ENCODE data around the gene PBRM1. TPM values are rescaled to one million over a fixed set of nuclear protein-coding genes. Genes with fewer than 3 reads are reported as not detected.

Gene PBRM1
- total RNA-seq, 1 donor, result 74.3 TPM

DNA sequence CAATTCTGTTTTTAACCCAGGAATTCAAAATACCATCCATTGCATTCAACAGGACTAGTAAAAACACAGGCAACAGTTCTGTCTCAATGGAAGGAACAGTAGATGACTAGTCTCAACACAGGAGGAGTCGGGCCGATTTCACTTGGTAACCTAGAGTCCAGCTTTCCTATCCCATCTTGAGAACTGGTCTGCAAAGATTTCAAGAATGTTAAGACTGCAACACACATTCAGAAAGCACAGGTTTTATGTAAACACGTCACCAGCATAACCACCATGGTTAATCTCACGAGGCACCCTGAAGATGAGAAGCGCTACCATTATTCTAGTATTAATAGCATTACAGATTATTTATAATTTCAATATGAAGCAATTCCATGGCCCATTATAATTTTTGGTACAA, 127.3 kb downstream of the PBRM1 start:
- no peak for DNase-seq (ENCODE audit: low read depth)
- no peak for TF ChIP-seq CTCF (IDR thresholded peaks at IDR 0.05; ENCODE audit: insufficient read depth, low read depth, low read length)
- no peak overlapping the region for H3K4me3 ChIP-seq (ENCODE audit: low read depth, low read length)

DNA sequence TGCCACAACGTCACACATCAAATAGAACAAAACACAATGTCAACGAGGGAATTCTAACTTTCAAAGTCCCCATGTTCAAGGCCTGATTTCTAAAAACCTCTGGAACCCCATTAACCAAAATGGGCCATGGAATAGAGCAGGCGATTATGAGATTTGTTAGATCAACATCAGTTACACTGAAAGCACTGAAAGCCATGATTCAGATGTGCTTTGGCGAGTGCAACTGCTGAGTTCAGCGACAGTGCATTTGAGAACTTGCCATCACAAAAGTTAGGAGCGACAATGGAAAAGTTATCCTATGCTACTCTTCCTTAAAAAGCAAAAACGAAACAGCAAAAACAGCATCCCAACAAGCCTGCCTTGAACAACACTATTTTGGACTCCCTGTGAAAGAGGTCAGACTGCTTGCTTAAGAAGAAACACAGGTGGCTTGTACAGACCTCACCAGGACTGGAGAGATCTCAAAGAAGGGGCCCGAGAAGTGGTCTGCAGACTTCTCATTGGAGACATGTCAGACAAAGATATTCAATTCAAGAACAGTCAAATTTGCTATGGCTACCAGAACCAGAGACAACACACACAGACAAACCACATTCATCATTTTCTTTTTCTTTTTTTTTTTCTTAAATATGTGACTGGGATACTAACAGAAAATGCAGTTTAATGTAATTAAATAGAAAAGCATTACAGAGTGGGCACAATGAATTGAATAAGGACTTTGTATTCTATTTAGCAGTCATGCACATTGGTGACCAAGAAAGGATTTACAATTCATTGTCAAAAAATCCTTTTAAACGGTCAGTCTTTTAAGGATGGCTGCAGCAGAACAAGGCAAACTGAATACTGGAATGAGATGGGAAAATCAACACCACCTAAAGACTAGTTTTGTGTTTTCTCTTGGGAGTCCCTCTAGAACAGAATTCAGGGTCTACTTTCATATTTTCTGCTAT, 128.4 kb downstream of the PBRM1 start:
- DNase-seq (ENCODE audit: low read depth), result no peak
- no peak for TF ChIP-seq CTCF (IDR thresholded peaks at IDR 0.05; ENCODE audit: insufficient read depth, low read depth, low read length)
- H3K4me3 ChIP-seq (ENCODE audit: low read depth, low read length), result no peak overlapping the region

GRCh38 chr3:52555056-52555455, 130.7 kb downstream of the PBRM1 start:
- no peak overlapping the region for H3K4me3 ChIP-seq (ENCODE audit: low read depth, low read length)
- TF ChIP-seq CTCF (IDR thresholded peaks at IDR 0.05; ENCODE audit: insufficient read depth, low read depth, low read length), result no peak
- DNase-seq (ENCODE audit: low read depth), result no peak

GRCh38 chr3:52554026-52554755, 131.5 kb downstream of the PBRM1 start:
- no peak for TF ChIP-seq CTCF (IDR thresholded peaks at IDR 0.05; ENCODE audit: insufficient read depth, low read depth, low read length)
- H3K4me3 ChIP-seq (ENCODE audit: low read depth, low read length), result no peak overlapping the region
- DNase-seq (ENCODE audit: low read depth), result no peak

GRCh38 chr3:52552089-52552488, 133.6 kb downstream of the PBRM1 start:
- no peak for TF ChIP-seq CTCF (IDR thresholded peaks at IDR 0.05; ENCODE audit: insufficient read depth, low read depth, low read length)
- no peak overlapping the region for H3K4me3 ChIP-seq (ENCODE audit: low read depth, low read length)
- DNase-seq (ENCODE audit: low read depth), result no peak

GRCh38 chr3:52551118-52551517, 134.6 kb downstream of the PBRM1 start:
- DNase-seq (ENCODE audit: low read depth), result no peak
- no peak for TF ChIP-seq CTCF (IDR thresholded peaks at IDR 0.05; ENCODE audit: insufficient read depth, low read depth, low read length)
- no peak overlapping the region for H3K4me3 ChIP-seq (ENCODE audit: low read depth, low read length)
